SKM-1 (cell line): ENCODE data around the gene ZC3H15.

Source experiments
- DNase-seq: peaks from one replicate; lab custom pipeline; 2025; ENCODE audit not compliant: unreplicated experiment; lab: John Stamatoyannopoulos, UW

Gene ZC3H15

DNA sequence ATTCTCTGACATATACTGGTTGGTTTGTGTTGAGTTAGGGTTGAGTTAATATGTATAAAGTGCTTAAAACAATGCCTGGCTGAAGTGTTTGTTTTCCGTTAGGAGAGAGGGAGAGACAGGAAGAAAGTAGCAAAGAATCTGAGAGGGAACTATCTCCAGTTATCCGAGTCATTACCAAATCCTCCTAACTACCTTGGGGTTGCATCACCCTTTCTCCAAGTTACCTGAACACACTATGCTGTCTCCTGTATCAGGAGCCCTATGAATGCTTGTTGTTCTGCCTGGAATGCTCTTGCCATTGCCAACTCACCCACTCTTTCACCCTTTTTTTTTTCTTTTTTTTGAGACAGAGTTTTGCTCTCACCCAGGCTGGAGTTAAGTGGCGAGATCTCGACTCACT, 55.9 kb downstream of the ZC3H15 start:
- no peak for DNase-seq

DNA sequence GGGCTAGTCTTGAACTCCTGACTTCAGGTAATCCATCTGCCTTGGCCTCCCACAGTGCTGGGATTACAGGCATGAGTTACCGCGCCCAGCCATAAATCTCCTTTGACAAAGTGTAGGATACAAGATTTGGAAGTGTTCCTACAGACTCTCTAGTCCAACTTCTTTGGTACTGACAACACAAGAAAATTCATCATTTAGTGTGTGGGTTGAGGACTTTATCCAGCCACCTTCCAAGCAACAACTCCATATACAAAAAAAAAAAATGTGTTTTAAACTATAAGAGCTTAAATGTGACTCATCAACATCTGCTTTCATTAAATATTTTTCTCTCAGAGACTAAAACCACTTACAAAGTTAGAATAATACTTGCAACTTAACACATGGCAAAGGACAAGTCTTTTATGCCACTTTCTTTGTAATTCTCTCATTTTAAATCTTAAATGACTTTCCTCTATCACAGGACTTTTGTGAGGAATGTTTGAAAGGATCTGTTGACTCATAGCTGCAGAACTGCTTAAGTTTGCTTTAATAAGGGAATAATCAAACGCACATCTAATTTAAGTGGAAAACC, 57.6 kb downstream of the ZC3H15 start:
- no peak for DNase-seq

DNA sequence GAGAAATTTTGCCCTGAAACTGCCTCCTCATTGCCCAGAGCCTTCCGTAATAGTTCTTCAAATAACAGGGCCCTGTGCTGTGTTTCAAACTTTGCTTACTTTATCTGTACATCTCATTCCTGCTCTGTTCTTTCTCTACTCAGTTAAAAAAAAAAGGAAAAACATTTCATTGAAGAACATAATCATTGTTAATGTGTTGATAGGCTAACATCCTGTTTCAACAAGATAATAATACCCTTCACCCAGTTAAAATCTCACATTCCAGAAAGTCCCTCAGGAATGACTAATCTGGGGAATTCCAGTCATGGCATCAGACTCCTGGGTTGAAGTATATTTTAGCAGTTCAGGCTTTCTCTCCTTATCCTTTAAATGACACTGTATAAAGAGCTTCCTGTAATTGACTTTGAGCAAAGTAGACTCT, 58.2 kb downstream of the ZC3H15 start:
- DNase-seq, result no peak

DNA sequence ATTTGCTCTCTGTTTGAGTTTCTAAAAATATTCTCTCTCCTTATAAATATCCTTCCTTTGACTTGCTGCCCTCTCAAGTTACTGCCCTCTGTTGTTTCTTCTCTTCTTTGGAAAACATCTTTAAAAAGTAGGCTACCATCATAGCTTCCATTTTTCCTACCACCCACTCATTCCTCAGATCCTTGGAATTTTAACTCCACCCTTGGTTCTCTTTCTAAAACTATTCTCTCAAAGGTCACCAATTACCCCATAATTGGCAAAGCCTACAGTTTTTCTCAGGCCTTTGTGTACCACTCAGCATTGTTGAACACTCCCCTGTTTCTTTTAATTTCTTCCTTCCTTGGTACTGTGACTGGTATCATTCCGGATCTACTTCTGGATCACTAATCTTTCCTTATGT, 60.8 kb downstream of the ZC3H15 start:
- no peak for DNase-seq

DNA sequence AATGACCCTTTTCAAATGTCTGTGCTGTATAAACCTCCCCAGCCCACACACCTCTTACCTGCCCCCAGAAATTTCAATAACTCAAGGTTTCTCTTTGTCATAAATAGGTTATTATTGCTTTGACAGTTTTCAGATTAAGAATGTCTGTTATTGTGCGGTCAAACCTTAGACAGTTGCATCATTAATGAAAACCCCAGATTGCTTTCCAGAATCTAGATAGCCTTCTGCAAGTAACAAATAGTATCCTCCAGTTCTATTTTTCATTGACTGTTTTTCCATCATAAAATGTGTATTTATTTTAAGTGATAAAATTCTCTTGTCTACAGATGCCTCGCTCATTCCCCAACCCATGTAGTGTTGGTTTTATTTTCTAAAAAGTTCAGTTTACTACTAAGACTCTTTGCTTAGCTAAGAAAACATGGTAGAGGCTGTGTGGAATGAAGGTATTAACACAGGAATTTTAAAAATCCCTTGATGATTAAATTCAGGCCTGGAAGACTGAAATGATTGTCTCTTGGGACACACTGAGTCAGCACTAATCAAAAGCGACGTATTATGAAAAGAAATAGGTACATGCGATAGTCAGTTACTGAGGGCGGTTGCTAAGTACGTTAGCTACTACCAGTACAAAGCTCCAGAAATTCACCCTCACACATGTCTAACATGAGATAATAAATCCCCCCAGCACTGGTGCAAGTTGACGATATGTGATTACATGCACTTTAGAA, 65.4 kb downstream of the ZC3H15 start:
- DNase-seq, result no peak

DNA sequence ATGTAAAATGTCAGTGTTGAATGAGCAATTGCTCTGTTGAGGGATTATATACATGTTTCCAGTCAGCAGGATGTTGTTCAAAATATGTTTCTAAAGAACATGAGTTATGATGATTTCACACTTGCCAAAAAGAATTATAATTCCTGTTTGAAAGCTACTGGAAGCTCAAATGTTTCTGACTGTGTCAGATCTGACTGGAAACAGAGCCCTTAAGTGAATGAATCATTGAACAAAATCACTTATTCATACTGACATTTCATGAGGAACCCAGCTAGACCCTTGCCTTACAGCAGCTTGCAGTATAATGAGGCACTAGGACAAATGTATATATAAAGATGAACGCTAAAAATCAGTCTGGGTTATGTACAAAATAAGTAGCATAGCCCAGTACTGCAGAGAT, 68.4 kb downstream of the ZC3H15 start:
- DNase-seq, result no peak

DNA sequence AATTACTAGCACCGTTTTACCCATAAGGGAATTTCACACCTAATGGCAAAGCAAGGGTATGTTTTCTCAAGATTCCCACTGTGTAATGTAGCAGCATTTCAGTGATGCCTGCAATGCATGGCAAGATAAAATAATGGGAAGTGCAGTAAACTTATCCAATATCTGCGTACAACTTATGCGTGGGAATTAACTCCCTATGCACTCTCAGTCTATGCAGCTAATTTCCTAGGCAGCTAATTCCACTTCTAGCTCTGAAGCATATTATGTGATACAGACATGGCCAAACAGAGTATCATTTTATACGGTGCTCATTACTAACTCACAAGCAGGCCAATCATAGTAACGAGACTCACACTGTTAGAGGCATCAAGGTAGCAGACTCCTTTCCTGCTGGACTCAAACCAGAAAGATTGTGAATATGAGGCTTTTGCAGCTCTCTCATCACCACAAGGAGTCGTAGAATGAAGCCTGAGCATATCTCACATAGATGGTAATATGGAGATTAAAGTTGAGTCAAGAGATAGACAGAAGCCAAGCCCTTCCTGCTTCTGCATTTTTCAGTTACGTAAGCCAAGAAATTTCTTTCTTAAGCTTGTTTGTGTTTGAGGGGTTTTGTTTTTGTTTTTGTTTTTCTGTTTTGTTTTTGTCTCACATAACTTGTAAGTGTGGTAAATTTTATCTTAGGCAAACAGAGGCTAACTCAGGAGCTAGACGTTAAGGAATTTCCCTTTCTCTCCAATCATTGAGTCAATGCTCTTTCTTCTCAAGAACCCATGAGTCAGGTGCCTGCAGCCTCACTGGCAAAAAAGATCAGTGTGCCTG, 69.0 kb downstream of the ZC3H15 start:
- DNase-seq, result no peak

DNA sequence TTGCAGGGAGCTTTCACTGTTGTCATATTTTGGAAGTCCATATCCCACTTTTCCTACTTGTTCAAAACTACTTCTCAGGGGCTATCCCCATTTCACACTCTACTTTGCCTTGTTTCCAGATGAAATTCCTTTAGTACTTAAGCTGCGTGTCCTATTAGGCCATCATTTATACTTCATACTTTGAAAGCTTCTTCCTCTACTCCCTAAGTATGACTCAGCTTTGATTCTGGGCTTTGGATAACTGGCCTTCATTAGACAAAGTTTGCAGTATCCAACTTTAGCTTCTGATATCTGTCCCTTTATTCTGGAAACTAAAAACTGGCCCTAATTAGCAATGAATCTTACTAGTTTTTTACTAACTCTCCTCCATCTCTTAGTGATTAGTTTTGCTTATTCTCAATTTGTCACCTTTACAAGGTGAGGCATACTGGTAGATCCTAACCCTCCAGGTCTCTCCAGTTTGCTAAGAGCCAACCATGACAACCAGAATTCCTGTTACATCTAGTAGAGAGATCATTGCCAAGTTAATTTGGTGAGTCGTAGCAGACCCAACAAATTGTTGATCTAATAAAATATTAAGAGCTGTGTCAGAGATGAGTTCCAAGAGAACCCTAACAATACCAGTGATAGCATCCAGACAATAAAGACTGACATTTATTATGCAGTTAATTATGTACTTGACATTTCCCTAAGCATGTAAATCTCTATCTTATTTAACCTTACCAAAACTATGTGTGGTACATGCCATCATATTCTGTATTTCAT, 72.6 kb downstream of the ZC3H15 start:
- DNase-seq, result no peak
